ENCODE measurements around the gene OAT. TPM values are rescaled to one million over a fixed set of nuclear protein-coding genes. Genes with fewer than 3 reads are reported as not detected.

The OAT gene
- total RNA-seq, 6 experiments from 2014 or later = 126 to 158 (median 137) TPM

DNA sequence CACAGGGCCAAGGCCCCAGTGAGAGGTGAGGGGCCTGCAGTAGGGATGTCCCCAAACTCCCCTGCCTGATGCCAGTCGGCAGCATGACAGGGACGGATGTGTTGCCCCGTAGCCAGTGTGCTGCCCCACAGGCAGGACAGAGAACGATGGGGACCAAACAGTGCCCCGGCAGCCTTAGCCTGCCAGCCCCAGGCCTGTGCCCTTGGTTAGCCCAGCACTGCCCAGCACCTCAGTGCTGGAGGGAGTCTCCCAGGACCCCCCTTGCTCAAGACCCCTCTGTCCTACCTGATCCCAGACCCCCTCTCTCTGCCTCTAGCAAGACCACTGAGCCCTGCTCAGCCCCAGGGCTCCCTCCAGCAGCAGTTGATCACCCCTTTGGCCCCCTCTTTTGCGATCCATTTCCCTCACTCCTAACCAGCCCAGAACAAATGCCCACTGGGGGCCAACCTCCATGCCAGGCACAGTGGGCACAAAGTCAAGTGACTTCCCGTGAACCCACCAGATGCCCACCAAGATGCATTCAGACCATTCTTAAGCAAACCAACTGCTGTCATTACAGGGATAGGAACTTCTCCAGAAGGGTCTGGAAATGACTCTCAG is 34.0 kb downstream of the OAT start:
- TF ChIP-seq CTCF (IDR thresholded peaks at IDR 0.05) = no peak
- Mint-ChIP-seq H3K36me3 (ENCODE audit: low read depth) (no peaks in the 10 kb centered on the region), H3K27me3 (ENCODE audit: insufficient read depth) (peaks cover 13% of the 10 kb centered on the region), H3K9me3 (no peaks in the 10 kb centered on the region), H3K27ac (no peak overlapping the region), H3K4me3 (no peak overlapping the region), H3K4me1 (ENCODE audit: low read depth) (no peaks in the 10 kb centered on the region)
- no peak for DNase-seq

GRCh38 chr10:124384172-124384571 is 34.6 kb downstream of the OAT start:
- H3K27me3 Mint-ChIP-seq (ENCODE audit: insufficient read depth) = peaks cover 15% of the 10 kb centered on the region
- no peaks in the 10 kb centered on the region for H3K4me1 Mint-ChIP-seq (ENCODE audit: low read depth)
- no peak overlapping the region for H3K4me3 Mint-ChIP-seq
- no peaks in the 10 kb centered on the region for H3K9me3 Mint-ChIP-seq
- no peak overlapping the region for H3K27ac Mint-ChIP-seq
- no peaks in the 10 kb centered on the region for H3K36me3 Mint-ChIP-seq (ENCODE audit: low read depth)
- DNase-seq = no peak
- no peak for TF ChIP-seq CTCF (IDR thresholded peaks at IDR 0.05)

DNA sequence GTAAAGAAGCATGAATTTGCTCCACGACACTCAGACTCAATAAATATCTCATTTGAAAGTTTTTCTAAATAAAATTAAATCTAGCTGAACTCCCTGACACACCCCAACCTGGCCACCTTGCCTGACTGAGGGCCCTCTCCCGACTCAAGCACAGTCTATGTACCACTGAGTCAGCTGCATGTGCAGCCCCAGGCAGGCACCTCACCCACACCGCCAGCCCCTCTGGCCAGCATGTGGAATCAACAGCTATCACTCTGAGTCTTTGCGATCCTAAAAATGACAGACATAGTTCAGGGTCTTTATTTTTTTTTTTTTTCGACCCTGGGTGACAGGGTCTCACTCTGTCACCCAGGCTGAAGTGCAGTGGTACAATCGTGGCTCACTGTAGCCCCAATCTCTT is 35.2 kb downstream of the OAT start:
- H3K27me3 Mint-ChIP-seq (ENCODE audit: insufficient read depth) = peaks cover 17% of the 10 kb centered on the region
- no peaks in the 10 kb centered on the region for H3K36me3 Mint-ChIP-seq (ENCODE audit: low read depth)
- no peaks in the 10 kb centered on the region for H3K9me3 Mint-ChIP-seq

DNA sequence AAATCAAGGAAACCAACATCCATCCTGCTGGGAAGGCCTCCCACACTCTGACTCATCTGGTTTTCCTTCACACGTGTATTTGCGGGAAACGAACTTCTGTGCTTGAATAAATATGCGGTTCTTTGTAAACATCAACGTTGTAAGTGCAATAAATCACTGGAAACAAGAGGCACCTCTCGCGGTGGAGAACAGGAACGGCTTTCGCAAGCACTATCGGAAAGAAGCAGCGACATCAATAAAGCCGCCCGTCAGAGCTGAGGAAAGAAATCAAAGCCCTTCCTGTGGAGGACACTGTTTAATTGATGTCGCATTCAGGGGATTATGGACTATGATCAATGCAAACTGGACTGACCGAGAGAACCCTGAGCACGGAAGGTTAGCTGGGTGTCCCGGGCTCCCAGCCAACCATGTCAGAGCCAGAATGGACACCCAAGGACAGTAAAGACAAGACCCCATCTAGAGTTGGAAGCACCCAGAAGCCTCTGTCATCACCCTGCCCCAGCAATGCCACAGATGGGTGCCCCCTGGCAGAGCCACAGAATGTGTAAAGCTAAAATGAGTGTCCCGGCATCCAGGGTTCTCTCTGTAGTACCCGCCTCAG is 37.6 kb downstream of the OAT start:
- H3K4me1 Mint-ChIP-seq (ENCODE audit: low read depth) = no peaks in the 10 kb centered on the region
- no peaks in the 10 kb centered on the region for H3K9me3 Mint-ChIP-seq
- peaks cover 29% of the 10 kb centered on the region for H3K27me3 Mint-ChIP-seq (ENCODE audit: insufficient read depth)
- H3K4me3 Mint-ChIP-seq = no peak overlapping the region
- no peak overlapping the region for H3K27ac Mint-ChIP-seq
- TF ChIP-seq CTCF (IDR thresholded peaks at IDR 0.05) = no peak
- no peaks in the 10 kb centered on the region for H3K36me3 Mint-ChIP-seq (ENCODE audit: low read depth)
- no peak for DNase-seq

More for the DNA sequence above, 35.2 kb downstream of the OAT start:
- TF ChIP-seq CTCF (IDR thresholded peaks at IDR 0.05) = no peak
- H3K27ac Mint-ChIP-seq = no peak overlapping the region
- no peaks in the 10 kb centered on the region for H3K4me1 Mint-ChIP-seq (ENCODE audit: low read depth)
- no peak overlapping the region for H3K4me3 Mint-ChIP-seq
- DNase-seq = no peak

GRCh38 chr10:124380256-124380995 is 38.3 kb downstream of the OAT start:
- DNase-seq = no peak
- no peaks in the 10 kb centered on the region for H3K36me3 Mint-ChIP-seq (ENCODE audit: low read depth)
- no peaks in the 10 kb centered on the region for H3K9me3 Mint-ChIP-seq
- peaks cover 27% of the 10 kb centered on the region for H3K27me3 Mint-ChIP-seq (ENCODE audit: insufficient read depth)
- H3K4me1 Mint-ChIP-seq (ENCODE audit: low read depth) = no peaks in the 10 kb centered on the region
- H3K4me3 Mint-ChIP-seq = no peak overlapping the region
- TF ChIP-seq CTCF (IDR thresholded peaks at IDR 0.05) = no peak
- H3K27ac Mint-ChIP-seq = no peak overlapping the region

Data from HFFc6 (cell line).